ENCODE data around the gene VN1R5.

VN1R5 gene

GRCh38 chr1:247300491-247301175 is 44.8 kb downstream of the VN1R5 start:
- no peak for DNase-seq (ENCODE audit: low read depth in 2 of 3, low spot score in 2 of 3)

DNA sequence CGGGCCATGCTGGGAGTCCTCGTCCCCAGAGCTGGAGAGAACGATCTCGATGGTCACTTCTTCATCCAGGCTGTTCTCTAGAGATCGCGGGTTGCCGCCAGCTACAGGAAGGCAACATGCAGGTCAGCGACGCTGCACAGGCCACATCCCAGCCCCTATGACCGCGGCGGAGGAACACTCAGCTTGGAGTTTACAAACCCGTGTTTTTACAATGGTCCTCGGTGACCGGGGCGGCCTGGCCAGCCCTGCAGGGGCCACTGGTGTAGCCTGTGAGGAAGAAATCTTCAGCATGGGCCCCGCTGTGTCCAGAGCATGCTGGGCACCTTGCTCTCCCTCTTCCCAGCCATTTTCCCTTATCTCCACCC is 45.3 kb downstream of the VN1R5 start:
- no peak for DNase-seq (ENCODE audit: low read depth in 2 of 3, low spot score in 2 of 3)

GRCh38 chr1:247303216-247303615 is 47.3 kb downstream of the VN1R5 start:
- DNase-seq (ENCODE audit: low read depth in 2 of 3, low spot score in 2 of 3) = no peak

GRCh38 chr1:247304031-247304430 is 48.2 kb downstream of the VN1R5 start:
- no peak for DNase-seq (ENCODE audit: low read depth in 2 of 3, low spot score in 2 of 3)

Data from activated CD8-positive, alpha-beta memory T cell treated with anti-CD3 and anti-CD28 coated beads for 48 hours (primary cell).